ENCODE results near the gene RPL10.
"Not testable (repeated sequence)": the region's sequence is repeated elsewhere in the genome, so short reads cannot be mapped to it uniquely, and the experiment has no call there.

The RPL10 gene

DNA sequence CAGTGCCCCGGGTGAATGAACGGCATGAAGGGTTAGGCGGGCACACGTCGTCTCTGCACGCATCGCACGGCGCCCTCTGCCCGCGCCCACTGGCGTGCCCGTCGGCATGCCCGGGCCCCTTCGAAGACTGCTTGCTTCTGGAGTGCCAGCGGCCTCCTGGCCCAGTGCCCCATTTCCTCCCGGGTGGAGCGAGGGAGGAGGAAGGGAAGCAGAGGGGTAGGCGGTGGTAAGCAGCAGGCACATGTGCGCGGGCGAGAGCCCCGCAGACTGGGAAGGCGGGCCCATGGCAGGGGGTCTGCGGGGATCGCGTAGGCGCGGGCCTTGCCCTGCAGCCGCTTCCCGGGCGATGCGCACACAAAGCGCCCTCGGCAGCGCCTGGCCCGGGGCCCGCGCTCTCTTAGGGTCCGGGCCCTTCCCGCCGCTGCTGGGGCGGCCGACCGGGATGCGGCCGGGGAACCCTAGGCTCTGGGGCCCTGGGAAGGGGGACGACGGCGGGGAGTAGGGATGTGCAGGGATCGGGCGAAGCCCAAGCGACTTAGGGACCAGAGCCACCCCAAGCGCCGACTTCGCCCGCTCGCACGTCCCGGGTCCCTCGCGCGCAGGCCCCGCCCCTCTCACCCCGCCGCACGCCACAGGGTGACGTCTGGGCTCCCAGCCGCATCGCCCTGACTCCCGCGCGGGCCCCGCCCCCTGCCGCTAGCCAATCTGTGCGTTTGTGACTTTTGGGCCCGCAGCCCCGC is 19.9 kb upstream of the RPL10 start:
- DNase-seq (ENCODE audit: low spot score): no peak

DNA sequence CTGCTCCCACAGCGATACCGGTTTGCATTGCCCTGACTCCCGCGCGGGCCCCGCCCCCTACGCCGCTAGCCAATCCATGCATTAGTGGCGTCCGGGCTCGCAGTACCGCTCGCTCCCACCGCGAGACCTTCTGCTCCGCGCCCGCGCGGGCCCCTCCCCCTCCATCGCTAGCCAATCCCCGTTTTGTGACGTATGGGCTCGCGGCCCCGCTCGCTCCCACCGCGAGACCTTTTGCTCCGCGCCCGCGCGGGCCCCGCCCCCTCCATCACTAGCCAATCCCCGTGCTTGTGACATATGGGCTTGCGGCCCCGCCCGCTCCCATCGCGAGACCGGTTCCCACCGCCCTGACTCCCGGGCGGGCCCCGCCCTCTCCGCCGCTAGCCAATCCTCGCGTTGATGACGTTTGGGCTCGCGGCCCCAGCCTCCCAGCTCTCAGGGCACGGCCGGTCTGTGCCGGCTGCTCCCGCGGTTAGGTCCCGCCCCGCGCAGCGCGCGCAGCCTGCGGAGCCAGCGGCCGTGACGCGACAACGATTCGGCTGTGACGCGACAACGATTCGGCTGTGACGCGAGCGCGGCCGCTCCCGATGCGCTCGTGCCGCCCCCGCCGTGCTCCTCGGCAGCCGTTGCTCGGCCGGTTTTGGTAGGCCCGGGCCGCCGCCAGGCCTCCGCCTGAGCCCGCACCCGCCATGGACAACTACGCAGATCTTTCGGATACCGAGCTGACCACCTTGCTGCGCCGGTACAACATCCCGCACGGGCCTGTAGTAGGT is 19.2 kb upstream of the RPL10 start, which contains the start of gene EMD:
Gene EMD, plus strand, starts transcription at position 497 of the 770 bp plus-strand sequence. Its CDS starts 190 bp downstream, at position 687.
- DNase-seq (ENCODE audit: low spot score): peak; percentile 95

DNA sequence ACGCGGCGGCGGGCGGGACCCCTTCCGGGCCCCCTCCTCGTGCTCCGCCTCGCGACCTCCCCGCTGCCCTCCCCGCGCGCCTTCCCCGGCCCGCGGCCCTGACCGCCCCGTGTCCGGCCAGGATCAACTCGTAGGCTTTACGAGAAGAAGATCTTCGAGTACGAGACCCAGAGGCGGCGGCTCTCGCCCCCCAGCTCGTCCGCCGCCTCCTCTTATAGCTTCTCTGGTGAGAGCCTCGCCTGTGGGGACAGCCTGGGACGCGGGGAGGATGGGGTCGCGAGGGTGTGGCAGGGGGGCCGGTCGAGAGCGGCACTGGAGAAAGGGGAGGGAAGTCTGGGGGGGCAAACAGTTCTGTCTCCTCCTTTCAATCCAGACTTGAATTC is 18.6 kb upstream of the RPL10 start:
- DNase-seq (ENCODE audit: low spot score): no peak

DNA sequence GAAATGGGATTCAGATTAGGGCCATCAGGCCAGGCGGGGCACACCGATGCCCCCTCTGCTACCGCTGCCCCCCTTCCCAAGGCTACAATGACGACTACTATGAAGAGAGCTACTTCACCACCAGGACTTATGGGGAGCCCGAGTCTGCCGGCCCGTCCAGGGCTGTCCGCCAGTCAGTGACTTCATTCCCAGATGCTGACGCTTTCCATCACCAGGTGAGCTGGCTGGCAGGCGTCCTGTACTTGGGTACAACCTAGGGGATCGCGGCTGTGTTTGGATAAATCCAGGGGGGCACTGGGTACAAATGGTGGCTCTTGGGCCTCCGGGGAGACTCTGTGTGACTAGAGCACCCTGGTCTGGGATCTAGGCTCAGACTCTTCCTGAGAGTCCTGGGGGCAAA is 18.0 kb upstream of the RPL10 start:
- DNase-seq (ENCODE audit: low spot score): no peak

DNA sequence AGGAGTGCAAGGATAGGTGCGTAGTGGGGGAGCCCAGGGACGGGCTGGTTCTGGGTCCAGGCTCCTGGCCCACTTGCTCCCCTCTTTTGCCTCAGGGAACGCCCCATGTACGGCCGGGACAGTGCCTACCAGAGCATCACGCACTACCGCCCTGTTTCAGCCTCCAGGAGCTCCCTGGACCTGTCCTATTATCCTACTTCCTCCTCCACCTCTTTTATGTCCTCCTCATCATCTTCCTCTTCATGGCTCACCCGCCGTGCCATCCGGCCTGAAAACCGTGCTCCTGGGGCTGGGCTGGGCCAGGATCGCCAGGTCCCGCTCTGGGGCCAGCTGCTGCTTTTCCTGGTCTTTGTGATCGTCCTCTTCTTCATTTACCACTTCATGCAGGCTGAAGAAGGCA is 17.4 kb upstream of the RPL10 start:
- DNase-seq (ENCODE audit: low spot score): no peak

DNA sequence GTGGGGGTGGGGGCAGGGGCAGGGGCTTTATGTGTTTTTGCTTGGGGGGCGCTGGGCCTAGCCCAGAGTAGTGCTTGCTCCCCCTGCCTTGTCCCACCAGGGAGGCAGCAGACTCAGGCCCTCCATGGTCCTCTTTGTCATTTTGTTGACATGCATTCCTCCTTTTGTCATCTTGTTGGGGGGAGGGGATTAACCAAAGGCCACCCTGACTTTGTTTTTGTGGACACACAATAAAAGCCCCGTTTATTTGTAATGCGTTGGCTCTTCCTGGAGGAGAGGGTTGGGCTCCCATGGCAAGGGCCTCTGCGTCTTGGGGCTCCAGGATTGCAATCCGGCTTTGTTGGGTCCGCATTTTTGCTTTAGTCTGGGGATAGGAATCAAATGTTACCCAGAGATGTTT is 16.9 kb upstream of the RPL10 start:
- no peak for DNase-seq (ENCODE audit: low spot score)

DNA sequence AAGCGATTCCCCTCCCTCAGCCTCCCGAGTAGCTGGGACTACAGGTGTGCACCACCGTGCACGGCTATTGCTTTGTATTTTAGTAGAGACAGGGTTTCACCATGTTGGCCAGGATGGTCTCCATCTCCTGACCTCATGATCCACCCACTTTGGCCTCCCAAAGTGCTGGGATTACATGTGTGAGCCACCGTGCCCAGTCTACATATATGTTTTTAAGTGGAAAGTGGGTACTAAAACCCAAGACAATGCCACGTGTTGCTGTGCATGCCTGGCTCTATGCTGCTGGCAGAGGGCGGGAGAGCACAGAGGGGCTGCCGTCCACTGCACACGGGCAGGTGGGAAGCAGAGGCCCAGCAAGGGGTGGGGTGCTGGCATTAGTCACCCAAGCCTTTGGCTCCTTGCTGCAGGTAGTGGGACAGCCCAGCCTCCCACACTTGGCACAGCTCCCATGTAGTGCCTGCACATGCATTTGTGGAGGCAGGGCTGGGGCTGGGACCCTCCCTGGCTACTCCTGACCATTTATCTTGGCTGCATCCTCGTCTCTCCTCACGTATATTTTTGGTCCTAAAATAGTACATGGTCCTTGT is 15.6 kb upstream of the RPL10 start:
- DNase-seq (ENCODE audit: low spot score): no peak

DNA sequence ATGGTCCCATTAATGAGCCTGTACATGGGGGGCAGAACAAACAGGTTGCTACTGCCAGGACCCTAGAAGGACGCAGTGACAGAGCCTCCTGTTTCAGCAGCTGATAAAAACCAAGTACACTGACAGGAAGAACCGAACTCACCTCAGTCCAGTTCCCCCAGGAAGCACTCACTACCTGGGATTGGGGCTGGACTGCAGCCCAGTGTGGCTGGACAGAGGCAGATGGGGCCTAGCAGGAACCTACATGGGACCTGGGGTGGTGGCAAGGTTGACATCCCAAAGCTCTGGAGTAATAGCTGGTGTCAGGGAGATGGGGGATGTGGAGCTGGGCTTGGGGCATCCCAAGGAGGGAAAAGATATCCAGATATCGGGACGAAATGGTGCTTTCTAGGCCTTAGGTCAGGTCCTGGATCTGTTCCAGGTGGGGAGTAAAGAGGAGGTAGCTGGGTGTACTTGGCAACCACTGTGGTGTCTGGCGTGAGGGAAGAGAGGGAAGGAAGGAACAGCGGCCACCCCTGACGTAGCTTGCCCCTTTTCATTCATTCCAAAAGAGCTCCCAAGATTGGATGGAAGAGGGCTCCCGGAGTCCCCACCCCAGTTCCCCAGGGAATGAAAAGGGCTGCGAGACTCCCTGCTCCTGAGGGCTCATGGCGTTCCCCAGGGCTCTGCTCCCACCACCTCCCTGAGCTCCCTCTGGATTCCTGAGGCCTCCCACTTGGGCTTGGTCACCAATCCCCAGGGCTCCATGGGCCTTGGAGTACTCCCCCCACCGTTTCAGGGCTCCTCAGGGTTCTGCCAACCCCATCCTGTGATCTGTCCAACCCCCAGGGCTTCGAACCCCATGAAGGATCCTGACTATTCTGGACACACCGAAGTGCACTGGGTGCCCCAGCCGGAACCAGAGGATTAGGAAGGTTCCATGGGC is 14.6 kb upstream of the RPL10 start:
- no peak for DNase-seq (ENCODE audit: low spot score)

DNA sequence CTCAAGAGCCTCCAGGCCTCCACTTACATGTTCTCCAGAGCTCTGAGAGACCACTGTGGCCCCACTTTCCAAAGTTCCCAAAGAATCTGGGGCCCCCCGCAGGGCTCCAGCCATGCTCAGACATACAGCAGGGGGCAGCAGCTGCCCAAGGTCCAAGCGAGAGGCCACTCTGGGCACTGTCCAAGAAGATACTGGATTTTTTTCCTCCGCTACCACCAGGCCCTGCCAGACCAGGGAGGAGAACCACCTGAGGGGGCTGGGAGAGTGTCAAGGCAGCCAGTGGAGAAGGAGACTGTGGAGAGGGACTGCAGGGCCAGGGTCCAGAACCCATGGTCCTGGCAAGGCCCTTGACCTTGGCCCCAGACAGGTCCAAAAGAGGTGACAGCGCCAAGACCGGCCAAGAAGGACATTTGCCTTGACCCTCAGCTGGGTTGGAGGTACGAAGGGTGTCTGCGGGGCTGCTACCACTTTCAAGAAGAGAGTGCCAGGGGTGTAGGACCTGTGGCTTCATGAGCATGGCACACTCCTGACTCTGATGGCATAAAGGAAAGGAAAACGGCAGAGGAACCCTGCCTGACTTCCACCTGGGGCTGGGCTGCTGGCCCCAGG is 13.8 kb upstream of the RPL10 start:
- DNase-seq (ENCODE audit: low spot score): no peak

DNA sequence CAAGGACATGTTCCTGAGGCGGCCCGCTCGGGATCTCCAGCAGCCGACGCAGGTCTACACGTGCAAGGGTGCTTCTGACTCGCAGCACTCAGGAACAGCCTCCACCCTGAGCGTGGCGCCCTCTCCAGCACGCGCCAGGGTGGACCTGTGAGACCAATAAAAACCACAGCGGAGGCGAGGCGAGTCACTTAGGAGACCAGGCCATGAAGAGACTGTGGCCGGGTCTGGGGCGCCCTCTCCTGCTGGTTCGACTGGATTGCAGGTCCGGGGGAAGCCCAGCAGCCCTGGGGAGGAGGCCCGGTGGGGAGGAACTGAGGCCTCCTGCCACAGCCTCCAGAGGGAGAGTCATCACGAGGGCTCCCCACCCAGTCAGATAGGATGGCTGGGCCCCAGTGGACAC is 10.1 kb upstream of the RPL10 start:
- DNase-seq (ENCODE audit: low spot score): not testable (repeated sequence)

DNA sequence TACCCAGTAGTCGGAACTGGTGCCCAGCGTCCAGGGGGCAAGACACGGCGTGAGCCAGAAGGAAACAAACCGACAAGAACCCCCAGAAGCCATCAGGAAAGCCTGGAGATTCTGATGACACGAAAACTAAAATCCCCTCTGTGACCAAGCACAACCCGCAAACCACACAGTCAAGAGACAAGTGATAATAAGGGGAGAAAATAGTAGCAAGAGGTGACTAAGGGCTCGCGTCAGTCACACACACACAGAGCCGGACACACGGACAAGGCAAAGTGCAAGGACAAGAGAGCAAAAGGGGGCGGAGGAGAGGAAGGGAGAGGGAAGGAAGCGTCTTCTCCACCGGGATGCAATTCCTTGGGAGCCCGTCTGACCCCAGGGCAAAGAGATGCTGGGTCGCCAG is 9.5 kb upstream of the RPL10 start:
- DNase-seq (ENCODE audit: low spot score): not testable (repeated sequence)

DNA sequence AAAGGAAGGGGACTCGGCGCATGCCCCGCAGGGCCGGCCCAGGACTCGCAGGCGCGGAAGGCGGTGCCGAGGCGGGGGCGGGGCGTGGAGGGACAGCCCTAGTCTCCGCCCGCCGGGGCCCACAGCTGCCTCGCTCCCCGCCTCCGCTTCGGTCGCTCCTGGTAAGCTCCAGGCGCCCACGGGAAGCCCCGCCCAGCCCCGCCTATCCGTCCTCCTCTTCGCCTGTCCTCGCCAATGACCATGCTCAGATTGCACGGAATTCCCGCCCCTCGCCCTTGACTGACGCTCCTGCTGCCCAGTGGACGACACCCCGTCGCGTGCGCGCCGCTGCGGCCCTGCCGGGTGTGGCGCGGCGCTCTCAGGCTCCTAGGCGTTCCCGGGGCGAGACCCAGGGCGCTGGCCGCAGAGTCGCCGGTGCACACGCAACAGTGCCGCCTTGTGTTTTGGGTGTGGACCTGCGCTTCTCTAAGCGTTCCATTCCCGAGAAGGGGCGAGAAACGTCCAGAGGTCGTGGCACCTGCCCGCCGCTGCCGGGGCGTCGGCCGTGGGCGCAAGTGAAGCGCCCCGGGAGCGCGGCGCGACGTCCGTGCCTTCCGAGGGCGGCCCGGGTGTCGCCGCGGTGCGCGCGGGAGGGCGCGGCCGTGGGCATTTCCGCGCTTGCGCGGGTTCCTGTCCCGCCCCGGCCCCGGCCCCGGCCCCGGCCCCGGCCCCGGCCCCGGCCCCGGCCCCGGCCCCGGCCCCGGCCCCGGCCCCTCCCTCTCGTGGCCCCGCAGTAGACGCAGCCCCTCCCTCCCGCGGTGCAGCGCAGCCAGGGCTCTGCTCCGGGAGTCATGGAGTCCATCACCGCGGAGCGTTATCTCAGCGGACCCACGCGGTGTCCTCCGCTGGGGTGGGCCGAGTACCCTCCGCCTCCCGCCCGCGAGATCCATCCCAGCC is 8.1 kb upstream of the RPL10 start:
- not testable (repeated sequence) for DNase-seq (ENCODE audit: low spot score)

DNA sequence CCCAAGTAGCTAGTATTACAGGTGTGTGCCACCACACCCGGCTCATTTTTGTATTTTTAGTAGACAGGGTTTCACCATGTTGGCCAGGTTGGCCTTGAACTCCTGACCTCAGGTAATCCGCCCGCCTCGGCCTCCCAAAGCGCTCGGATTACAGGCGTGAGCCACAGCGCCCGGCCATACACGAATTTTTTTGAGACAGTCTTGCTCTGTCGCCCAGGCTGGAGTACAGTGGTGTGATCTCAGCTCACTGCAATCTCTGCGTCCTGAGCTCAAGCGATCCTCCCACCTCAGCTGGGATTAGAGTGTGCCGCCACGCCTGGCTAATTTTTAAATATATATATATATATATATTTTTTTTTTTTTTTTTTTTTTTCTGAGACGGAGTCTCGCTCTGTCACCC is 1.8 kb upstream of the RPL10 start:
- not testable (repeated sequence) for DNase-seq (ENCODE audit: low spot score)

DNA sequence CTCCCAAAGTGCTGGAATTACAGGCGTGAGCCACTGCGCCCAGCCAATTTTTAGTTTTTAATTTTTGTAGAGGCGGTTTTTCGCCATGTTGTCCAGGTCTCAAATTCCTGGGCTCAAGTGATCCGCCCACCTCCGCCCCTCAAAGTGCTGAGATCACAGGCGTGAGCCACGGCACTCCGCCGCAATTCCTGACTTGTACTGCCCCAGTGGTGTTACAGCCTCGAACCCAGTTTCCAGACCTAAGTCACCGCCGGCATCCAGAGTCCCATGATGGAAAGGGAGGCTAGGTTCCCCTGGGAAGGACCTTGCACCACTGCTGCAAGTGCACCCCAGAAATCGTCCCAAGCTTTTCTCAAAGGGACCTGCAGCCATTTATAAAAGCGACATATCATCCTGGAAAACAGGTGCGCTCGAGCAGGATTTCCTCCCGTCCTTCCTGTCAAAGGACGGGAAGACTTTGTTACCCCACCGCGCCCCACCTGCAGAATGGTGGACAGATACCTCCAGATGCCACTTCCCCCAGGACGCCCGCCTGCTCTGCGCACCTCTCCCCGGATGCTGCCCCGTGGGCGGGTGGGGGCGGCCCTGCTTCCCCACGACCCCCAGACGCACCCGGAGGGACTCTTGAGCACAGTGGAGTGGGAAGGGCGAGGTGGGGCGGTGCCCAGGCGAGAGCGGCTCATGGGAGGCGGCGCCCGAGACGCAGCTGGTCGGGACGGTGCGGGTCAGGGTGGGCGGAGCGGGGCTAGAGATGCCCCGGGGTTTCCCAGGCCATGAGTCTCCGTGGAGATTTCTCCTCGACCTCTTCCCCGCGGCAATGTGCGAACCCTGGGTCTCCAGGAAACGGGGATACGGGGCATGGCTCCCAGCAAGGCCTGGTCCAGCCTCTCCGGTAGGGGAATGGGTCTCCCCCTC is 947 bp upstream of the RPL10 start:
- DNase-seq (ENCODE audit: low spot score): peak; percentile 48

DNA sequence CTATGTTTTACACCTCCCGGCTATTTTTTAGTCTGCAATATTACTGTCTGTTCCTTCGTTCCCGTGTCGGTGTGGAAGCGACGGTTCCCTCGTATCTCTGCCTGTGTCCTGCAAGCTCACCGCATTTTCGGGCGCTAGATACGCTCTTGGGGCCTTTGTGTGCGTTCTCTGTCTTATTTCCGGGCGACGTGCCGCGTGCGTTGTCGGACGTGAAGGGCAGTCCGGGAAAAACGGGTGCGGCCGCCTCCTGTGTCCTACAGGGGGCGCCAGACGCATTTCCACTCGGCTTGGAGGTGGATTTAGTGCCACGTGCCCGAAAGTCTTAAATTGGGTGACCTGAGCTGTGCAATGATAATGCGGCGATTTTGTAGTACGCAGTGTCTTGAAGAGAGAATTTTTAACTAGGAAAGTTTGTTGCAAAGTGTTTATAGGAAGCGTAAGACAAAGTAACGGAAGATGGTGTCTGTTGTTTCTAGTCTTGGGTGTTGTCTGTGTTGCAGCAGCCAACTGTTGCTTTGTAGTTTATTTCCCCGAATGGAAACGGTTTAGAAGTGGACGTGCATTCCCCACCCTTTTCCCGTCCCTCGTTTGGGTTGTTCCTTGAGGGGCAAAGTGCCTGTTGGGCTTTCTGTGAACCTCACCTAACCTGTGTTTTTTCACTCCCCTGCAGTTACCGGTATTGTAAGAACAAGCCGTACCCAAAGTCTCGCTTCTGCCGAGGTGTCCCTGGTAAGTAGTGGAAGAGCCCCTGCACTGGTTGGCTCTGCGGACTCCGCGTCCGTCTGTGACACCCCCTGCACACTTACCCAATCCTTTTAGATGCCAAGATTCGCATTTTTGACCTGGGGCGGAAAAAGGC is 720 bp downstream of the RPL10 start:
- peak; percentile 86 for DNase-seq (ENCODE audit: low spot score)

DNA sequence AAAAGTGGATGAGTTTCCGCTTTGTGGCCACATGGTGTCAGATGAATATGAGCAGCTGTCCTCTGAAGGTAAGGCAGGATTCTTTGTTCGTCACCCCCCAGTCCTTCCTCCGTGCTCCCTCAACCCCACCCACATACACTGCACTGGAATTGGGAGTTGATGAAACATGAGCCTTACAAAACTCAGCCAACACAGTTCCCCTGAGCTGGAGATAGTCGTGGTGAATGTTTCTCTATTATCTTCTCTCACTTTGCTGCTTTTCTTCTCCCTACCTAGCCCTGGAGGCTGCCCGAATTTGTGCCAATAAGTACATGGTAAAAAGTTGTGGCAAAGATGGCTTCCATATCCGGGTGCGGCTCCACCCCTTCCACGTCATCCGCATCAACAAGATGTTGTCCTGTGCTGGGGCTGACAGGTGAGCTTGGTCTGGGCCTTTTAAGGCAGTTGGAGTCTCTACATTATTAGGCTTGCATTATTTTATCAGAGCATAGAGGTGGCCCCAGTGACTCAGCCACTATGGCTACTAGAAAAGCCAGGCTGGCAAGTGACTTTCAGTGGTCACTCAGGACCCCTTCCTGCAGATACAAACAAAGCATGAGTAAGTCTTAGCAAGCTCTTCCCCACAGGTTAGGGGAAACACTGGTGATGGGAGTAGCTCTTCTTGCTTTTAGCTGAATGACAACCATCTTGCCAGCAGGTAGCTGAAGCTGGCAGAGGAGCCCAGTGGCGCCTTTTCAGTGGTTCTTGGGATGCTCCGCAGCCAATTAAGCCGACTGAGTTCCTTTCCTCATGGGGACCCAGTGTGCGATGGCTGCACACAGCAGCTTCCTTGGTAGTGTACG is 1.6 kb downstream of the RPL10 start:
- DNase-seq (ENCODE audit: low spot score): no peak

DNA sequence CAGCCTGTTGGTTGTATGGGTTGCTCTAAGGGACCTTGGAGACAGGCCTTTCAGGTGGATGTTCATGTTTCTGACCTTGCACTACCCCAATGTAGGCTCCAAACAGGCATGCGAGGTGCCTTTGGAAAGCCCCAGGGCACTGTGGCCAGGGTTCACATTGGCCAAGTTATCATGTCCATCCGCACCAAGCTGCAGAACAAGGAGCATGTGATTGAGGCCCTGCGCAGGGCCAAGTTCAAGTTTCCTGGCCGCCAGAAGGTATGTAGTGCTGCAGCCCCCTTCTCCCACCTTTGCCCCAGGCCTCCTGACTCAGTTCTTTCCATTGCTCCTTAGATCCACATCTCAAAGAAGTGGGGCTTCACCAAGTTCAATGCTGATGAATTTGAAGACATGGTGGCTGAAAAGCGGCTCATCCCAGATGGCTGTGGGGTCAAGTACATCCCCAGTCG is 2.2 kb downstream of the RPL10 start:
- DNase-seq (ENCODE audit: low spot score): not testable (repeated sequence)

All from hematopoietic multipotent progenitor cell treated with erythropoietin and hydrocortisone succinate and interleukin-3 and kit ligand, for 15 days (in vitro differentiated cells).